ENCODE measurements around the gene TCF15. TPM values are rescaled to one million over a fixed set of nuclear protein-coding genes. Genes with fewer than 3 reads are reported as not detected.

The TCF15 gene
- polyA plus RNA-seq, 3 donors, result not detected

DNA sequence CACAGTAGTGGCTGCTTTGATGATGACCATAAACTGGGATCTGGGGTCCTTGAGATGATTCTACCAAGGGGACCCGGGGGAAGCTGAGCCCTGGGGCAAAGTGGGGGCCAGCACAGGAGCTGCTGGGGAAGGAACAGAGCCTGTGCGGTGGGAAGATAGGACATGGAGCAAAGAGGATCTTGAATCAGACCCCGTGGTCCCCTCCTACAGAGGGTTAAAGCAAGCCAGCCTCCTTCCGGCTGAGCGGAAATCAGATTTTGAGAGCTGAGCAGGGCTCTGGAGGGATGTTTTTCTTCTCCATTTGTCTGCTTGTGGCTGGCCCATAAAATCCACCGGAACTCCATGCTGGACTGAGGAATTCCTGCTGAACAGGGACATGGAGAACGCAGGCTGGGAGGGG is 10.1 kb upstream of the TCF15 start:
- H3K4me3 Mint-ChIP-seq, result no peak overlapping the region
- no peaks in the 10 kb centered on the region for H4K20me1 ChIP-seq (ENCODE audit: insufficient read depth, low read length)
- H3K36me3 Mint-ChIP-seq, result no peaks in the 10 kb centered on the region
- H3K4me1 ChIP-seq (ENCODE audit: control insufficient read depth in 1 of 2, insufficient read depth in 2 of 2, low read length in 2 of 2), result peaks cover 5 to 7% of the 10 kb centered on the region in 2 donors
- H3K27me3 ChIP-seq (ENCODE audit: control insufficient read depth in 2 of 2, insufficient read depth in 2 of 2, low read length in 2 of 2), result no peaks in the 10 kb centered on the region
- TF ChIP-seq, protein P1, sequence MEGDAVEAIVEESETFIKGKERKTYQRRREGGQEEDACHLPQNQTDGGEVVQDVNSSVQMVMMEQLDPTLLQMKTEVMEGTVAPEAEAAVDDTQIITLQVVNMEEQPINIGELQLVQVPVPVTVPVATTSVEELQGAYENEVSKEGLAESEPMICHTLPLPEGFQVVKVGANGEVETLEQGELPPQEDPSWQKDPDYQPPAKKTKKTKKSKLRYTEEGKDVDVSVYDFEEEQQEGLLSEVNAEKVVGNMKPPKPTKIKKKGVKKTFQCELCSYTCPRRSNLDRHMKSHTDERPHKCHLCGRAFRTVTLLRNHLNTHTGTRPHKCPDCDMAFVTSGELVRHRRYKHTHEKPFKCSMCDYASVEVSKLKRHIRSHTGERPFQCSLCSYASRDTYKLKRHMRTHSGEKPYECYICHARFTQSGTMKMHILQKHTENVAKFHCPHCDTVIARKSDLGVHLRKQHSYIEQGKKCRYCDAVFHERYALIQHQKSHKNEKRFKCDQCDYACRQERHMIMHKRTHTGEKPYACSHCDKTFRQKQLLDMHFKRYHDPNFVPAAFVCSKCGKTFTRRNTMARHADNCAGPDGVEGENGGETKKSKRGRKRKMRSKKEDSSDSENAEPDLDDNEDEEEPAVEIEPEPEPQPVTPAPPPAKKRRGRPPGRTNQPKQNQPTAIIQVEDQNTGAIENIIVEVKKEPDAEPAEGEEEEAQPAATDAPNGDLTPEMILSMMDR (IDR thresholded peaks at IDR 0.05), result no peak
- H3K27me3 Mint-ChIP-seq (ENCODE audit: low read depth in 3 of 3), result peaks cover 3 to 7% (median 7%) of the 10 kb centered on the region in 3 donors
- no peak overlapping the region for H3K4me3 ChIP-seq (replicated peaks in 1 of 3; ENCODE audit: low read depth in 2 of 3, low read length in 3 of 3)
- intact Hi-C loops (cut with micrococcal nuclease), result no loop called here
- no peaks in the 10 kb centered on the region for H3K36me3 ChIP-seq (replicated peaks in 1 of 2; ENCODE audit: control insufficient read depth in 1 of 2, insufficient read depth in 2 of 2, low read length in 2 of 2)
- DNase-seq, result no peak
- no peak overlapping the region for H3K27ac Mint-ChIP-seq
- WGBS (ENCODE audit: insufficient coverage), result 27% methylated on average over 5 of the region's 7 CpGs
- no peak overlapping the region for H3K9ac ChIP-seq (ENCODE audit: insufficient read depth, low read length, poor library complexity, severe bottlenecking)
- H3K79me2 ChIP-seq (ENCODE audit: insufficient read depth, low read length), result no peaks in the 10 kb centered on the region
- H3K4me2 ChIP-seq (replicated peaks; ENCODE audit: extremely low read depth, low read length, poor library complexity, severe bottlenecking), result no peak overlapping the region
- no peak overlapping the region for H3K27ac ChIP-seq (ENCODE audit: low read depth in 1 of 2, low read length in 2 of 2)
- H3K9me3 Mint-ChIP-seq, result peaks cover 5 to 11% (median 7%) of the 10 kb centered on the region in 7 donors
- H2AFZ ChIP-seq (ENCODE audit: insufficient read depth, low read depth, low read length, poor library complexity, severe bottlenecking), result no peak overlapping the region
- H3K4me1 Mint-ChIP-seq, result peaks cover 10% of the 10 kb centered on the region
- peaks cover 6 to 8% of the 10 kb centered on the region in 2 donors for H3K9me3 ChIP-seq (replicated peaks in 1 of 2; ENCODE audit: control insufficient read depth in 1 of 2, insufficient read depth in 1 of 2, low read length in 2 of 2)

DNA sequence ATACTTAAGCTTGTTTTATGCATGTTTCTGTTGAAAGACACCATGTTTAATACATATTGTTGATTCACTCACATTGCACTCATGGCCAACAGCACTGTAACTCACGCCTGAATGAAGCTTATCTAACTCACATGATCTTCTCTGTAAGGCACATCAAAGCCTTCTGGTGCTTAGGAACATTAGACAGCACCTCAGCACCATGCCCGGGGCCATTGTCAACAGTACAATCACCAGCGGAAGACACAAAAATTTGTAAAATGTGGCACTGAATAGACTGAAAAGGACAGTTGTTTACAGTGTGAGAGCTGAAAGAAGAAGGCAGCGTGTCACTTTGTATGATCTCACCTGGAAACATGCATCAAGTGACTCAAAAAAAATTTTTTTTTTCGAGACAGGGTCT is 8.9 kb upstream of the TCF15 start:
- H3K9ac ChIP-seq (ENCODE audit: insufficient read depth, low read length, poor library complexity, severe bottlenecking), result no peak overlapping the region
- no peaks in the 10 kb centered on the region for H3K27me3 ChIP-seq (ENCODE audit: control insufficient read depth in 2 of 2, insufficient read depth in 2 of 2, low read length in 2 of 2)
- 73% methylated on average over 3 of the region's 5 CpGs for WGBS (ENCODE audit: insufficient coverage)
- H3K9me3 ChIP-seq (replicated peaks in 1 of 2; ENCODE audit: control insufficient read depth in 1 of 2, insufficient read depth in 1 of 2, low read length in 2 of 2), result peaks cover 6 to 7% of the 10 kb centered on the region in 2 donors
- no peaks in the 10 kb centered on the region for H3K79me2 ChIP-seq (ENCODE audit: insufficient read depth, low read length)
- DNase-seq, result no peak
- peaks cover 5 to 11% of the 10 kb centered on the region in 2 donors for H3K4me1 ChIP-seq (ENCODE audit: control insufficient read depth in 1 of 2, insufficient read depth in 2 of 2, low read length in 2 of 2)
- H4K20me1 ChIP-seq (ENCODE audit: insufficient read depth, low read length), result no peaks in the 10 kb centered on the region
- H3K36me3 ChIP-seq (replicated peaks in 1 of 2; ENCODE audit: control insufficient read depth in 1 of 2, insufficient read depth in 2 of 2, low read length in 2 of 2), result no peaks in the 10 kb centered on the region
- H2AFZ ChIP-seq (ENCODE audit: insufficient read depth, low read depth, low read length, poor library complexity, severe bottlenecking), result no peak overlapping the region
- TF ChIP-seq, protein P1 (IDR thresholded peaks at IDR 0.05), result no peak
- H3K9me3 Mint-ChIP-seq, result peaks cover 5 to 8% (median 7%) of the 10 kb centered on the region in 7 donors
- no peak overlapping the region for H3K4me3 Mint-ChIP-seq
- no peak overlapping the region for H3K27ac Mint-ChIP-seq
- H3K27me3 Mint-ChIP-seq (ENCODE audit: low read depth in 3 of 3), result peaks cover 3 to 7% (median 7%) of the 10 kb centered on the region in 3 donors
- intact Hi-C loops (cut with micrococcal nuclease), result no loop called here
- H3K36me3 Mint-ChIP-seq, result no peaks in the 10 kb centered on the region
- no peak overlapping the region for H3K4me3 ChIP-seq (replicated peaks in 1 of 3; ENCODE audit: low read depth in 2 of 3, low read length in 3 of 3)
- H3K27ac ChIP-seq (ENCODE audit: low read depth in 1 of 2, low read length in 2 of 2), result no peak overlapping the region
- no peak overlapping the region for H3K4me2 ChIP-seq (replicated peaks; ENCODE audit: extremely low read depth, low read length, poor library complexity, severe bottlenecking)
- H3K4me1 Mint-ChIP-seq, result peaks cover 15% of the 10 kb centered on the region

Measured in CD14-positive monocyte (primary cell).